Skeletal muscle cell (primary cell): ENCODE measurements around the gene BMP8A.
"Not testable (repeated sequence)": the region's sequence is repeated elsewhere in the genome, so short reads cannot be mapped to it uniquely, and the experiment has no call there.

Experiments
- DNase-seq: peaks from one replicate; pipeline ENCODE4 v3.0.0-alpha.2; 2010; ENCODE audit warnings: low read depth
- H3K4me3 ChIP-seq: 2 replicates; pipeline ENCODE4 v1.5.1; 2011; ENCODE audit warnings: low read depth, mild to moderate bottlenecking, control low read depth, low read length, moderate library complexity

The BMP8A gene, protein sequence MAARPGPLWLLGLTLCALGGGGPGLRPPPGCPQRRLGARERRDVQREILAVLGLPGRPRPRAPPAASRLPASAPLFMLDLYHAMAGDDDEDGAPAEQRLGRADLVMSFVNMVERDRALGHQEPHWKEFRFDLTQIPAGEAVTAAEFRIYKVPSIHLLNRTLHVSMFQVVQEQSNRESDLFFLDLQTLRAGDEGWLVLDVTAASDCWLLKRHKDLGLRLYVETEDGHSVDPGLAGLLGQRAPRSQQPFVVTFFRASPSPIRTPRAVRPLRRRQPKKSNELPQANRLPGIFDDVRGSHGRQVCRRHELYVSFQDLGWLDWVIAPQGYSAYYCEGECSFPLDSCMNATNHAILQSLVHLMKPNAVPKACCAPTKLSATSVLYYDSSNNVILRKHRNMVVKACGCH

DNA sequence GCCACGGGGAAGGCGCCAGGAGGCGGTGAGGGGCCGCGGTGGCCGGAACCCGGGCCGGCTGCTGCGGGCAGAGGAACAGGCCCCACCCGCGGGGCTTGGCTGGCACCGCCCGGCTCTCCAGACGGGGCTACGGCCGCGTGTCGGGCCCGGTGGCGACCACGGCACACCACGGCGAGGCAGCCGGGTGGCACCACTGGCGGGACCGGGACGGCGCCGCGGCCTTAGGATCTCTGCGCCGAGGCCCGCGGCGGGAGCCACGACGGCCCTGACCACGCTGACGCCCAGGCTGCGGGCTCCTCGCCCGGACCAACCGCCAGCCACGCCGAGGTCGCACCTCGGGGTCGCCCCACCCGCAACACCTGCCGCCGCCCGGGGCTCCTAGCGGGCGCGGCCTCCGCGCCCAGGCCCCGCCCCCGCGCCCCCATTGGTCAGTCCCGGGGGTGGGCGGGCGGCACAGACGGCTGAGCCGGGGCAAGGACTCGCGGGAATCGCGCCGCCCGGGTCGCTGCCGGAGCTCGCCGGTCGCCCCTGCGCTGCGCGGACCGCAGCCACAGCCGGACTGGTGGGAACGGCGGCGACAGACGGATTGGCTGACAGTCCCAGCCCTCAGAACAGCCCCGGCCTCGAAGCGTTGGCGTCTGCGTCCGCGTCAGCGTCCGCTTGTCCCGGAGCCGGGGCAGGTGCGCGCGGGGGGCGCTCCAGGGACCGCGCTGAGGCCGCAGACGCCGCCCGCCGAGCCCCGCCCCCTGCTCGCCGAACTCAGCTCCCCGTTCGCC, at the start of gene BMP8A:
BMP8A (plus strand) TSS at position 491 of the 776 bp plus-strand sequence. CDS start 356 bp downstream, outside the sequence.
- no peak for DNase-seq

DNA sequence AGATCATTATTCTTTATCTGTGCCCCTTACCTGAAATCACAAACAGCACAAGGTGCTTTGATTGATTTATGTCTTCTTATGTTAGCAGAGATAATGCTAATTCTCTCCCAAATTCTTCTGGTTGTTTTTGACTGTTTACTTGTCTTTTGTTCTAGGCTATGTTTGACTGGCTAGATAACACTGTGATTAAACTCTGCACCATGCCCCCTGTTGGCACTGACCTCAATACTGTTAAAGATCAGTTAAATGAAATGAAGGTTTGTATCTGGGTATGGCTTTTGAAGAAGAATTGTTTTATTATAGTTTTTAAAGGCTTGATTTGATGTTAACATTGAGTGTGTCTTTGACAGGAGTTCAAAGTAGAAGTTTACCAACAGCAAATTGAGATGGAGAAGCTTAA, 49.6 kb upstream of the BMP8A start:
- no peak overlapping the region for H3K4me3 ChIP-seq
- DNase-seq: no peak

More for the DNA sequence above, at the start of gene BMP8A:
- peak within 1 kb of the TSS; percentile 39 for H3K4me3 ChIP-seq

DNA sequence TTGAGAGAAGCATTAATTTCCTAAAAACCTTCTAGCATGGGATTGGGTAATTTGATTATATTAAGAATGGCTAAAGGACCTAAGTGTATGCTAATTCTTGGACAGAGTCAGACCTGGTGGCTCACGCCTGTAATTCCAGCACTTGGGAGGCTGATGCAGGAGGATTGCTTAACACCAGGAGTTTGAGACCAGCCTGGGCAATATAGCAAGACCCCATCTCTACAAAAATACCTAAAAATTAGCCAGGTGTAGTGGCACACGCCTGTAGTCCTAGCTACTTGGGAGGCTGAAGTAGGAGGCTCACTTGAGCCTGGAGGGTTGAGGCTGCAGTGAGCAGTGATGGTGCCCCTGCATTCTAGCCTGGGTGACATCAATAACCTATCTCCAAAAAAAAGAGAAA, 45.9 kb upstream of the BMP8A start:
- H3K4me3 ChIP-seq: no peak overlapping the region
- DNase-seq: no peak

DNA sequence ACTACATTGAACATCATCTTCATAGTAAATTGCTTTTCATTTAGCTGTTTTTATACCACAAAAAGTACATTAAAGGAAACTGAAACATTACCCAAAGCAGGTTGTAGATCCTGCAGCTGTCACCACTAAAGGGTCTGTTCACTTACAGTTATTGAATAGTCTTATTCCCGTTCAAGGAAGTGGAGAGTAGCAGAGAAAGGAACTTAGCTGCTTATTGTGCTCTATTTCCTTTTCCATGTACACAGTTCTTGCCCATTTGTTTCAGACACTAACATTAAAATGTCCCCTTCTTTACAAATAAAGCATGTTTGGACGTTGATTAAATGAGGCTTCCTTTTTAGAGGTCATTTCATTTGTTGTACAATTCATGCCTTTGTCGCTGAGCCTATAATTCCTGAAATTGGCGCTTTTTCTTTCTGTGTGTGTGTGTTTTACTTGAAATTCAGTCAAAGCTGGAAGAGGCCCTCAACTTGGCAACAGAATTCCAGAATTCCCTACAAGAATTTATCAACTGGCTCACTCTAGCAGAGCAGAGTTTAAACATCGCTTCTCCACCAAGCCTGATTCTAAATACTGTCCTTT, 44.4 kb upstream of the BMP8A start:
- no peak for DNase-seq

DNA sequence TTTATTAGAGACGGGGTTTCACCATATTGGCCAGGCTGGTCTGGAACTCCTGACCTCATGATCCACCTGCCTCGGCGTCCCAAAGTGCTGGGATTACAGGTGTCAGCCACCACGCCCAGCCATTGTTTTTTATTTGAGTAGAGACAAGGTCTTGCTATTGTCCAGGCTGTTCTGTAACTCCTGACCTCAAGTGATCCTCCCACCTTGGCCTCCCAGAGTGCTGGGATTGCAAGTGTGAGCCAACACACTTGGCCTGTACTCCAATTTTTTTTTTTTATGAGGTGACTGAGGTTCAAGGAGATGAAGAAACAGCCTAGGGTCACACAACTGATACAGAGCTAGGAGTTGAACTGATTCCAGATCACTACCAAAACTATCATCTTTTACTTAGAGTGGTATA, 41.4 kb upstream of the BMP8A start:
- H3K4me3 ChIP-seq, DNase-seq: not testable (repeated sequence)

More for the DNA sequence above, 44.4 kb upstream of the BMP8A start:
- H3K4me3 ChIP-seq: no peak overlapping the region

DNA sequence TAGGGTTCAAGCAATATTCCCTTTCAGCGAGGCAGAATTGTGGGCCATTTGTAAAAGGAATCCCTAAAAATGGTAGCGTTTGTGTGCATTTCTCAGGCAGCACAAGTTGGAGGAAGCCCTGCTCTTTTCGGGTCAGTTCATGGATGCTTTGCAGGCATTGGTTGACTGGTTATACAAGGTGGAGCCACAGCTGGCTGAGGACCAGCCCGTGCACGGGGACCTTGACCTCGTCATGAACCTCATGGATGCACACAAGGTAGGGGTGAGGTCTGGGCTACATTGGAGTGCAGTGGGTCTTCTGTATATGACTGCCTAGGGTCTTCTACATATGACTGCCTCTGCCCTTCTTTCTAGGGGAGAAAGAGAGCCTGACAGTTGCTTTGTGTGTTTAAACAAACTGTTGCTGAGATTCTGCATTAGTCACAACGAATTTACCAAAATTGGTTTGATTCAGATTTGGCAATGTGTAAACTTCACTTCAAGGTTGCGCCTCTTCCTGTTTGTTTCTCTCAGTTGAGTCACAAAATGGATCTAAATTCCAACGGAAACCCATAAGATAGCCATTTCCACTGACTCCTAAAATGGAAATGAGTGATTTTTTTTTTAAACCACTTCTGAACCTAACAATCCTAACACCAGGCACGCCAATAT, 40.4 kb upstream of the BMP8A start:
- H3K4me3 ChIP-seq: no peak overlapping the region
- DNase-seq: no peak

DNA sequence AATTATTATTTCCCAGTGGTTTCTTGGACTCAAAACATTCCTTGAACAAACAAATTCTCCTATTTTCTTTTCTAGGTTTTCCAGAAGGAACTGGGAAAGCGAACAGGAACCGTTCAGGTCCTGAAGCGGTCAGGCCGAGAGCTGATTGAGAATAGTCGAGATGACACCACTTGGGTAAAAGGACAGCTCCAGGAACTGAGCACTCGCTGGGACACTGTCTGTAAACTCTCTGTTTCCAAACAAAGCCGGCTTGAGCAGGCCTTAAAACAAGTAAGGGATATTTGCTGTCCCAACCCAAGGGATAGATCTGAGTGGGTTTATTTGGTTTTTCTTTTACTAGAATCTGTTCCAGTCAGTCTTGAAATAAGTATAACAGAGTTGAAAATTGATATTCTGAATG, 39.4 kb upstream of the BMP8A start:
- no peak overlapping the region for H3K4me3 ChIP-seq
- DNase-seq: no peak

DNA sequence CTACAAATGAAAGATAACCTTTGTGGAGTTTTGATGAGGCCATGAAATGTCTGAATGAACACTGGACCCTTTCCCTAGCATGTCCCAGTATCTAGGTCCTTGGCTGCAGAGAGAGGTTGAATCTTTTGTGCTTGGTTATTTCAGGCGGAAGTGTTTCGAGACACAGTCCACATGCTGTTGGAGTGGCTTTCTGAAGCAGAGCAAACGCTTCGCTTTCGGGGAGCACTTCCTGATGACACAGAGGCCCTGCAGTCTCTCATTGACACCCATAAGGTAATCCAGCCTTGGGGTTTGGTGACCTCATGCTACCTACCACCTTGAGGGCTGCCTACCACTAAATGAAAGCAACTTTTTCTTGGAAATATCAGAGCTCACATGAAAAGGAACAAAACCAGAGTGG, 38.9 kb upstream of the BMP8A start:
- no peak overlapping the region for H3K4me3 ChIP-seq
- DNase-seq: no peak

DNA sequence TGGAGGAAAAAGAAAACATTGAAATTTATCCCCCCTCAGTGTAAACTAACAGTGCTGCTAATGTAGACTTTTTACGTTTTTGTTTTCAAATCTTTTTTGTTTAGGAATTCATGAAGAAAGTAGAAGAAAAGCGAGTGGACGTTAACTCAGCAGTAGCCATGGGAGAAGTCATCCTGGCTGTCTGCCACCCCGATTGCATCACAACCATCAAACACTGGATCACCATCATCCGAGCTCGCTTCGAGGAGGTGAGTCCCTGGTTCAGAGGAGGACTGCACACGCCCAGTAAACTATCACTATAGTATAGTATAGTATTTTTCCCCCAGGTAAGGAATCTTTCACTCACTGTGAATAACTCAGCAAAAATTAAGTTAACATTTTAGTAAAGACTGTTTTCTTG, 37.8 kb upstream of the BMP8A start:
- peak; percentile 26 for DNase-seq
- no peak overlapping the region for H3K4me3 ChIP-seq

DNA sequence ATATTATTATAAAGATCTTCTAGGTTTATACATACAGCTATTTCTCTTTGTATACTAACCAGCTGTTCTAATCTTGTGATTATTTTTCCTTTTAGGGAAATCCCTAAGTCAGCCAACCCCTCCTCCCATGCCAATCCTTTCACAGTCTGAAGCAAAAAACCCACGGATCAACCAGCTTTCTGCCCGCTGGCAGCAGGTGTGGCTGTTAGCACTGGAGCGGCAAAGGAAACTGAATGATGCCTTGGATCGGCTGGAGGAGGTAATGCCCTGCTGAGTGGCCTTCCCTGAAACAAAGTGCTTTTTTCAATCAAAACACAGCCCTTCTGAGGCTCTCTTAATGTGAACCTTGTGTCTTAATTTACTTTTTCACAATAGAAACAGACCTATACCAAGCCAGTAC, 32.4 kb upstream of the BMP8A start:
- H3K4me3 ChIP-seq: no peak overlapping the region
- DNase-seq: no peak

DNA sequence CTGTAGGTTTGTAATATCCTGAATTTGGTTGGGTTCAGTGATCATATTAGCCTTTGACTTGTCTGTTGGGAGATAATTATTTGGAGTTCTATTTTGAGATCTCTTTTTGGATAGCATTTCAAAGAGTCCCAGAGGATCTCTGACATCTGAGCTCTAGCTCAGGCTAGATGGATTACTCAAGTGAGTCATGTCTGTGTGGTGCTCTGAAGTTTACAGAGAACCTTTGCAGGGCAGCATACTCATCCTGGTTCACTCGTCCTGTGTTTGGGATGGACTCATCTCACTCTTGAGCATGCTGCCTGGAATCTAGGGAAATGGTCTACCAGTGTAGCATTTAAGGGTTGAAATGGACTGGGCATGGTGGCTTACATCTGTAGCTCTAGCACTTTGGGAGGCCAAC, 29.4 kb upstream of the BMP8A start:
- DNase-seq: peak; percentile 22
- H3K4me3 ChIP-seq: no peak overlapping the region

DNA sequence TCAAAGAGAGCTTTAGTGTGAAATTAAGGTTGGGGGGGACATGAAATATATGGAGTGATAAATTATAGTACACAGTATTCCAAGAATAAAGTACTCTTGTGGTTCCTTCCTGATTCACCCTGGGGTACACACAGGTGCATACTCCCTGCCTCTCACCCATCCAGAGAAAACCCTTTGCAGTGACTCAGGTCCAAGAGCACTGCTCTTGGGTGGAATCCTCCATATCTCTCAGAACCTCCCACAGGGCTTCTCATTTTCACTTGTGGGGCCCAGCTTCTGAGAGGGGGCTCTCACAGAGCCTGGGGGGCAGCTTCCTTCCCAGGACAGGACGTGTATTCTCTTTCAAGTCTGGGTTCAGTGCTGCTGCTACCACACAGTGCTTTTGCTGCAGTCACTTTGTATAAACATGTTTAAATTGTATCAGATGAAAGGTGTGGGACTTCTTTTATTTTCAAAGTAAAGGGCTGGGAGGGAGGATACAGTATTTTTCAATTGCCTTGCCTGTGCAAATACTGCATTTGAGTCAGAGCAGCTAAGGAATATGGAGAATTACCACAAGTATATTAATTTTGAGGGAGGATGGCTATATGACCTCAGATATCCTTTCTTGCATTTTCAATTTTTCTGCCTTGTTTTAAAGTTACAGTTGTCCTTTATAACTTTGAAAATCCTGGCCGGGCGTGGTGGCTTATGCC, 24.9 kb upstream of the BMP8A start:
- H3K4me3 ChIP-seq: no peak overlapping the region
- DNase-seq: no peak

DNA sequence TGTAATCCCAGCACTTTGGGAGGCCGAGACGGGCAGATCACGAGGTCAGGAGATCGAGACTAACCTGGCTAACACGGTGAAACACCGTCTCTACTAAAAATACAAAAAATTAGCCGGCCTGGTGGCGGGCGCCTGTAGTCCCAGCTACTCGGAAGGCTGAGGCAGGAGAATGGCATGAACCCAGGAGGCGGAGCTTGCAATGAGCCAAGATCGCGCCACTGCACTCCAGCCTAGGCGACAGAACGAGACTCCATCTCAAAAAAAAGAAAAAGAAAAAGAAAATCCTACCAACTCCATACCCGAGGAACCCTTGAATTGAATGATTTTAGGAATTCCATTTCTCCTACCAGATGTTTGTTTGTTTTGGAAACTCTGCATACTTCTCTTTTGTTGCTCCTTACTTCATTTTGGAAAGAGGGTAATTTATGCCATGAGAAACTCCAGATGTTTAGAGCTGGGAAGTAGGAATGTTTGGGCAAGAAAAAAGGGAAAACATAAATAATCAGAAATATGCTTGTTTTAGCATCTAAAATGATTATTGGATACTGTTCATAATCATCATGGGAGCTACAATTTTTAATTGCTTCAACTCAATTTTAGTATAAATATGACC, 24.2 kb upstream of the BMP8A start:
- not testable (repeated sequence) for H3K4me3 ChIP-seq, DNase-seq

DNA sequence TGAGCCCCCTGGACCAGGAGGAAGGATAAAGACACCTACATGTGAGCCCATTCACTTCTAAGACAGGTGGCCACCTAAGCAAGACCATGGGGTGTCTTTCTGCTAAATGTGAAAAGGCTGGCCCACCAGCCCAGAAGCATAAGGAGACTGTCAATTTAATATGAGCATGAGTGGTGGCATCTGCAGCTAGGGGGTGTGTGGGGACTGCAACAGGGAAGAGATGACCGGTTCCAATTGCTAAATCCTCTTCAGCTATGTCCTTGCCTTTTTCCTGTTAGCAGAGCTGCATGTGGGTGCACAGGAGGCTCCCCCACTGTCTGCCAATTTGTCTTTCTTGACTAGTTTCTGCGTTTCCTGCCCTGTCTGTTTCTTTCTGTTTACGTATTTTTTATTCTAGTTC, 22.3 kb upstream of the BMP8A start:
- no peak overlapping the region for H3K4me3 ChIP-seq
- DNase-seq: no peak

DNA sequence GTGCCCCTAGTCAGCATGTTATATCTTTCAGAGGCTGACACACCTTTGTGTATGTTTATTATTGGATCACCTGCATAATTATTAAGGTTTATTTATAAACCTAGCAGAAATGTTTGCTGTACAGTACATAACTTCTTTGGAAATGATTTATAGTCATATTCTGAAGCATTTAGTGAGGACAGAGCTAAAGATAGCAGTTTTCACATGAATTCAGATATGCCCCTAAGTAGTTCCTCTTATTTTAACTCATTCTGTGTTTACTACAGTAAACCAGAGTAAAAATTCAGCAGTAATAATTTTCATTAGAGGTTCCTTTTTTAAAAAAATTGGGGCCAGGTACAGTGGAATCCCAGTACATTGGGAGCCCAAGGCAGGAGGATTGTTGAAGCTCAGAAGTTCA, 21.4 kb upstream of the BMP8A start:
- DNase-seq: no peak
- H3K4me3 ChIP-seq: no peak overlapping the region

DNA sequence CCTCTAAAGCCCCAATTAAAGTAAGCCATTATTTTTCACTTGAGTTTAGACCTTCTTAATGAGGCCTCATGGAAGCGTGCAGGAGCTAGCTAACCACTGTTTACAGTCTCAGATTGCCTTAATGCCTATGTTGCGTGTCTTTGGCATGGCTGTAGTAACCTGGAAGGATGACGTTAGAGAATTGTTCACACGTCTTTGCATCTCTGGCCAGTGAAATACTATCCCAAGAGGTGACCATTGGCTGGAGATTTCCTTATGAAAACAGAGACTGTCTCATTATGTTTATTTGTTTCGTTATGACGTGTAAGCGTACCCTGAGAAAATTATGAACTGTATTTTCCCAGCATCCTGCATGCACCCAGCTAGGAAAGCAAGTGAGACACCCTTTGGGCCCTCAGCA, 18.6 kb upstream of the BMP8A start:
- no peak for DNase-seq
- no peak overlapping the region for H3K4me3 ChIP-seq

DNA sequence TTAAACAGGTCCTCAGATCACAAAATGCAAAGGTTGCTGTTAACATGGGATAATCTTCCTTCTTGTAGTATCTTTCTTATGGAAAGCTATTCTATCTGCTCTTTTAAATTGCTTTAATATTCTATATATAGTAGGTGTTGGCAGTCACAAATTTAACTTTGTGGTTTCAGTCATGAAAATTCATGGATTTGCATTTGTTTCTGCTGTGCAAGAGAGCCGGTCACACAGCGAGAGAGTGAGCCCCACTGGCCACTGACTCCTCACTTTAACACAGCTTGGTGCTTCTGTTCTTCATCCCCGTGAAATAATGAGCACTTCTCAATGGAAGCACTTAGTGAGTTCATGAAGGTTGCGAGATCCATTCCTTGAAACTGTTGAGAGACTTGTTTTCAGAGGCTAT, 18.1 kb upstream of the BMP8A start:
- H3K4me3 ChIP-seq: no peak overlapping the region
- DNase-seq: no peak

DNA sequence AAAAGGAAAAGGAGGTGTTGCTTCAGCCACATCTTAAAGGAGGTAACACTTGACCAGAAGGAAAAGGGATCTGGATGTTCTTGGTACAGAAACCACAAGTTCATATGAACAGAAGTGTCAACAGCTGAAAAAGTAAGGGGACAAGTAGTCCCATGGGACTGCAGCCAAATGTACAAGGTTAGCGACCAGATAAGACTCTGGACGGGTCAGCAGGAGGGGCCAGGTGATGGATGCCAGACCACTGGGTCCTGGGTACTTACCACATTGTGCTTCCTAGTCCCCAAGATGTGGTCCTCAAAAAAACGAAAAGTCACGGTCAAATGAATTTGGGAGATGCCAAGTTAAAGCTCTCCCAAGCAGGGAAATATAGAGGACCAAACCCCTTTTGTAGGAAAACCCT, 16.6 kb upstream of the BMP8A start:
- DNase-seq: no peak
- H3K4me3 ChIP-seq: no peak overlapping the region

DNA sequence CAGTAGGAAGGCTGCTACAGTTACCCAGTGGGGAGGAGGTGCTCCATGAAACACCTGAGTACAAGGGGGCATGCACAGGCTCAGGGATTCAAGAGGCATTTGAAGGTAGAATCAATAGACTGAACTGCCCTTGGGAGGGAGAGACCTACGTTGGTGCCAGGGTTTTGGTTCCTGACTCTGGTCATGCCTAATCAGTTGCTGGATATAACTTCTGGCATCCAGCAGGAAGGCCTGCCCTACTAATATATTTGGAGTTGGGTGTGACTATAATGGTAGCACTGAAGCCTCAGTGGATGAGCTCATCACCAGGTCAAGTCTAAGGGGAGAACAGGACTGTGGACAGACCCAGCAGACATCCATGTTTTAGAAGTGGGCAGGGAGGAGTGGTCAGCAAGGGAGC, 15.9 kb upstream of the BMP8A start:
- not testable (repeated sequence) for H3K4me3 ChIP-seq, DNase-seq
